Upper lobe of left lung (tissue), 4 donors: ENCODE measurements around the gene THSD7A.

ENCODE experiments used
- CTCF ChIP-seq, 6 experiments: fragments of 450-650 bp in 4 of 6; fragments of 200-600 bp in 2 of 6; sonication (generic) in 2 of 6; IDR thresholded peaks; one replicate each; pipeline ENCODE4 v1.5.1; 2016 to 2019; ENCODE audit warnings: antibody characterized with exemption in 6 of 6
- POLR2AphosphoS5 ChIP-seq, 2 donors: sonication (generic); formaldehyde crosslinking; IDR thresholded peaks; one replicate each; pipeline ENCODE4 v1.5.1; 2017; ENCODE audit warnings: antibody characterized with exemption in 2 of 2

GRCh38 chr7:11466517-11467105 is 365.4 kb downstream of the THSD7A start:
- TF ChIP-seq CTCF (IDR thresholded peaks at IDR 0.05) (no peak), POLR2AphosphoS5 (IDR thresholded peaks at IDR 0.05) (no peak)
